Activated T-helper 1 cell treated with anti-CD3 and anti-CD28 coated beads, Interleukin-12 subunit alpha, Interleukin-12 subunit beta, Interleukin-2, Interleukin-4 antibody, amounts not matched to agents 30 ng/mL and 10 ng/mL and 1 ng/mL, durations not matched to agents 14 hours and 24 hours and 36 hours (primary cell): Measurements from ENCODE around the gene PALM. TPM values are rescaled to one million over a fixed set of nuclear protein-coding genes. Genes with fewer than 3 reads are reported as not detected.
"Not testable (repeated sequence)": the region's sequence is repeated elsewhere in the genome, so short reads cannot be mapped to it uniquely, and the experiment has no call there.

Experiments used
- DNase-seq: peaks from one replicate; pipeline ENCODE4 v3.0.0; 2021; ENCODE audit warnings: low spot score
- H3K27ac Mint-ChIP-seq: one replicate; pipeline ENCODE4 v1.8.0; 2021; ENCODE audit warnings: mild to moderate bottlenecking, mixed read lengths
- H3K27me3 Mint-ChIP-seq: one replicate; pipeline ENCODE4 v1.8.0; 2022; ENCODE audit warnings: mild to moderate bottlenecking, moderate library complexity, mixed read lengths; ENCODE audit not compliant: insufficient read depth
- H3K36me3 Mint-ChIP-seq: one replicate; pipeline ENCODE4 v1.8.0; 2021; ENCODE audit warnings: low read depth, mixed read lengths
- H3K4me1 Mint-ChIP-seq: one replicate; pipeline ENCODE4 v1.8.0; 2021; ENCODE audit warnings: low read depth, mixed read lengths
- H3K4me3 Mint-ChIP-seq: one replicate; pipeline ENCODE4 v1.8.0; 2021; ENCODE audit warnings: mild to moderate bottlenecking, moderate library complexity, mixed read lengths
- H3K9me3 Mint-ChIP-seq: one replicate; pipeline ENCODE4 v1.8.0; 2021; ENCODE audit warnings: mixed read lengths
- intact Hi-C: fragments of 100-400 bp; cut with micrococcal nuclease; formaldehyde crosslinking; loops from one replicate; pipeline ENCODE4 v1.15.1; 2024
- total RNA-seq: library from RNA; stranded (reverse); gene quantifications from 2 replicates; pipeline ENCODE4 v1.2.3, GENCODE V29; 2022

Gene PALM
- total RNA-seq, result 0.18 TPM in 1 of 2 replicates, not detected in the other

- peaks cover 2% of the 10 kb centered on the region for H3K36me3 Mint-ChIP-seq
- H3K4me3 Mint-ChIP-seq, result no peak within 1 kb of the TSS
- H3K4me1 Mint-ChIP-seq, result no peaks in the 10 kb centered on the region
Observed at GRCh38 chr19:708154-709143, at the start of gene PALM. Gene PALM (plus strand): TSS chr19:708935. CDS start chr19:709147, 212 bp downstream.

GRCh38 chr19:660793-661426, 47.8 kb upstream of the PALM start:
- H3K27me3 Mint-ChIP-seq, result no peaks in the 10 kb centered on the region
- intact Hi-C loops, result loop anchor here (1.0 to 5.0 kb wide), 6 partner anchors 22 to 266 kb away; partner anchors contain the start of genes ARID3A, BSG, FGF22 and POLRMT
- peaks cover 5% of the 10 kb centered on the region for H3K36me3 Mint-ChIP-seq
- peak overlapping the region; percentile 95 for H3K4me3 Mint-ChIP-seq
- H3K27ac Mint-ChIP-seq, result peak overlapping the region; percentile 97
- no peaks in the 10 kb centered on the region for H3K9me3 Mint-ChIP-seq
- peaks cover 33% of the 10 kb centered on the region for H3K4me1 Mint-ChIP-seq
- no peak for DNase-seq

More at GRCh38 chr19:708154-709143, at the start of gene PALM:
- Mint-ChIP-seq H3K27me3 (peaks cover 32% of the 10 kb centered on the region), H3K27ac (no peak within 1 kb of the TSS), H3K9me3 (no peaks in the 10 kb centered on the region)
- no peak for DNase-seq
- intact Hi-C loops, result no loop called here

GRCh38 chr19:661427-662196, 47.1 kb upstream of the PALM start:
- Mint-ChIP-seq H3K4me3 (peak overlapping the region; percentile 95), H3K4me1 (peaks cover 33% of the 10 kb centered on the region), H3K36me3 (peaks cover 5% of the 10 kb centered on the region), H3K27ac (peak overlapping the region; percentile 97), H3K9me3 (no peaks in the 10 kb centered on the region), H3K27me3 (no peaks in the 10 kb centered on the region)
- intact Hi-C loops, result loop anchor here (1.0 to 5.0 kb wide), 6 partner anchors 22 to 266 kb away; partner anchors contain the start of genes ARID3A, BSG, FGF22 and POLRMT
- DNase-seq, result peak; percentile 71

- peak; percentile 68 for DNase-seq
- Mint-ChIP-seq H3K4me1 (peaks cover 33% of the 10 kb centered on the region), H3K27ac (peak overlapping the region; percentile 97), H3K27me3 (no peaks in the 10 kb centered on the region), H3K36me3 (peaks cover 5% of the 10 kb centered on the region), H3K9me3 (no peaks in the 10 kb centered on the region), H3K4me3 (peak overlapping the region; percentile 95)
- intact Hi-C loops, result loop anchor here (5.0 kb wide), 2 partner anchors 200 to 265 kb away; partner anchors contain the start of gene ARID3A
Observed at GRCh38 chr19:662207-662961, 46.4 kb upstream of the PALM start.

GRCh38 chr19:662962-663681, 45.6 kb upstream of the PALM start, which contains the start of gene RNF126:
Gene RNF126 (minus strand): TSS chr19:663214. CDS start chr19:663121, 93 bp downstream.
- DNase-seq, result peak; percentile 84
- Mint-ChIP-seq H3K27me3 (no peaks in the 10 kb centered on the region), H3K4me3 (peak within 1 kb of the TSS; percentile 95), H3K27ac (peak within 1 kb of the TSS; percentile 97), H3K36me3 (peaks cover 5% of the 10 kb centered on the region), H3K4me1 (peaks cover 33% of the 10 kb centered on the region), H3K9me3 (no peaks in the 10 kb centered on the region)
- intact Hi-C loops, result loop anchor here (1.0 to 5.0 kb wide), 4 partner anchors 17 to 264 kb away; partner anchors contain the start of genes ARID3A and PTBP1

- Mint-ChIP-seq H3K36me3 (peaks cover 5% of the 10 kb centered on the region), H3K4me3 (peak overlapping the region; percentile 79), H3K27me3 (peaks cover 6% of the 10 kb centered on the region), H3K9me3 (no peaks in the 10 kb centered on the region), H3K4me1 (peaks cover 33% of the 10 kb centered on the region), H3K27ac (peak overlapping the region; percentile 89)
- no peak for DNase-seq
- intact Hi-C loops, result loop anchor here (1.0 to 5.0 kb wide), 4 partner anchors 17 to 264 kb away; partner anchors contain the start of genes ARID3A and PTBP1
Observed at GRCh38 chr19:663682-664117, 45.0 kb upstream of the PALM start.

GRCh38 chr19:664913-665443, 43.8 kb upstream of the PALM start:
- Mint-ChIP-seq H3K4me3 (peak overlapping the region; percentile 45), H3K9me3 (no peaks in the 10 kb centered on the region), H3K27ac (no peak overlapping the region), H3K27me3 (peaks cover 13% of the 10 kb centered on the region), H3K4me1 (peaks cover 33% of the 10 kb centered on the region), H3K36me3 (peaks cover 5% of the 10 kb centered on the region)
- peak; percentile 78 for DNase-seq
- intact Hi-C loops, result loop anchor here (1.0 to 5.0 kb wide), 3 partner anchors 69 to 262 kb away; partner anchors contain the start of gene ARID3A

- peaks cover 17% of the 10 kb centered on the region for H3K27me3 Mint-ChIP-seq
- H3K36me3 Mint-ChIP-seq, DNase-seq, H3K4me3 Mint-ChIP-seq, intact Hi-C loops, H3K9me3 Mint-ChIP-seq, H3K27ac Mint-ChIP-seq: not testable (repeated sequence)
- H3K4me1 Mint-ChIP-seq, result peaks cover 19% of the 10 kb centered on the region
Observed at GRCh38 chr19:666985-667573, 41.7 kb upstream of the PALM start.

- H3K9me3 Mint-ChIP-seq, H3K4me3 Mint-ChIP-seq, DNase-seq, H3K36me3 Mint-ChIP-seq, H3K27ac Mint-ChIP-seq, intact Hi-C loops: not testable (repeated sequence)
- Mint-ChIP-seq H3K4me1 (peaks cover 14% of the 10 kb centered on the region), H3K27me3 (peaks cover 17% of the 10 kb centered on the region)
Observed at GRCh38 chr19:668675-669434, 39.9 kb upstream of the PALM start.

GRCh38 chr19:670609-671075, 38.1 kb upstream of the PALM start:
- Mint-ChIP-seq H3K27ac (no peak overlapping the region), H3K4me3 (no peak overlapping the region), H3K36me3 (no peaks in the 10 kb centered on the region), H3K27me3 (peaks cover 25% of the 10 kb centered on the region), H3K4me1 (no peaks in the 10 kb centered on the region), H3K9me3 (no peaks in the 10 kb centered on the region)
- no peak for DNase-seq
- intact Hi-C loops, result no loop called here
